BJ (cell line): ENCODE results near the gene RAB29. TPM values are rescaled to one million over a fixed set of nuclear protein-coding genes. Genes with fewer than 3 reads are reported as not detected.
"Not testable (repeated sequence)": the region's sequence is repeated elsewhere in the genome, so short reads cannot be mapped to it uniquely, and the experiment has no call there.

Experiments used
- CTCF ChIA-PET: fragments of 350-600 bp; formaldehyde crosslinking; extraction: SDS; loops from one replicate; lab custom pipeline; 2021; ENCODE audit warnings: antibody characterized with exemption, inconsistent platforms; lab: Yijun Ruan, JAX
- POLR2A ChIA-PET: fragments of 300-600 bp; sonication (Branson Sonifier 250); formaldehyde crosslinking; extraction: SDS; loops from one replicate; lab custom pipeline; 2021; ENCODE audit warnings: antibody characterized with exemption; lab: Charles Lee
- DNase-seq: peaks from one replicate; pipeline ENCODE4 v3.0.0-alpha.2; 2011; ENCODE audit warnings: low read depth
- H3K27me3 ChIP-seq: 2 replicates; pipeline ENCODE4 v1.6.0; 2011; ENCODE audit warnings: low read length; ENCODE audit not compliant: control insufficient read depth, insufficient read depth
- H3K36me3 ChIP-seq: 2 replicates; pipeline ENCODE4 v1.5.1; 2011; ENCODE audit warnings: low read length; ENCODE audit not compliant: control insufficient read depth, insufficient read depth
- H3K4me3 ChIP-seq: 2 replicates; pipeline ENCODE4 v1.5.1; 2011; ENCODE audit warnings: low read depth, mild to moderate bottlenecking, control low read depth, low read length
- polyA plus RNA-seq: library from polyadenylated mRNA; depleted of rRNA; stranded (reverse); fragments of >200 nt; gene quantifications from 2 replicates; pipeline ENCODE4 v1.2.3, GENCODE V29; 2011
- TF ChIP-seq, protein P1 (sequence below): IDR thresholded peaks from 2 replicates; pipeline ENCODE4 v1.5.1; 2011; ENCODE audit warnings: low read depth, mild to moderate bottlenecking, control low read depth, inconsistent platforms, low read length, moderate library complexity; ENCODE audit not compliant: insufficient read depth

Gene RAB29
- polyA plus RNA-seq, 1 experiment = 12.1 TPM

GRCh38 chr1:205733438-205734175 is 41.7 kb downstream of the RAB29 start:
- Histone ChIP-seq H3K36me3 (no peaks in the 10 kb centered on the region), H3K27me3 (no peaks in the 10 kb centered on the region), H3K4me3 (no peak overlapping the region)
- ChIA-PET POLR2A (no interaction called here), CTCF (interaction anchor here (0.5 to 2.4 kb wide), 4 partner anchors 12 to 52 kb away, joined by 3 to 7 read pairs (median 4); no protein-coding TSS in a partner anchor)
- TF ChIP-seq, protein P1, sequence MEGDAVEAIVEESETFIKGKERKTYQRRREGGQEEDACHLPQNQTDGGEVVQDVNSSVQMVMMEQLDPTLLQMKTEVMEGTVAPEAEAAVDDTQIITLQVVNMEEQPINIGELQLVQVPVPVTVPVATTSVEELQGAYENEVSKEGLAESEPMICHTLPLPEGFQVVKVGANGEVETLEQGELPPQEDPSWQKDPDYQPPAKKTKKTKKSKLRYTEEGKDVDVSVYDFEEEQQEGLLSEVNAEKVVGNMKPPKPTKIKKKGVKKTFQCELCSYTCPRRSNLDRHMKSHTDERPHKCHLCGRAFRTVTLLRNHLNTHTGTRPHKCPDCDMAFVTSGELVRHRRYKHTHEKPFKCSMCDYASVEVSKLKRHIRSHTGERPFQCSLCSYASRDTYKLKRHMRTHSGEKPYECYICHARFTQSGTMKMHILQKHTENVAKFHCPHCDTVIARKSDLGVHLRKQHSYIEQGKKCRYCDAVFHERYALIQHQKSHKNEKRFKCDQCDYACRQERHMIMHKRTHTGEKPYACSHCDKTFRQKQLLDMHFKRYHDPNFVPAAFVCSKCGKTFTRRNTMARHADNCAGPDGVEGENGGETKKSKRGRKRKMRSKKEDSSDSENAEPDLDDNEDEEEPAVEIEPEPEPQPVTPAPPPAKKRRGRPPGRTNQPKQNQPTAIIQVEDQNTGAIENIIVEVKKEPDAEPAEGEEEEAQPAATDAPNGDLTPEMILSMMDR = no peak
- no peak for DNase-seq

DNA sequence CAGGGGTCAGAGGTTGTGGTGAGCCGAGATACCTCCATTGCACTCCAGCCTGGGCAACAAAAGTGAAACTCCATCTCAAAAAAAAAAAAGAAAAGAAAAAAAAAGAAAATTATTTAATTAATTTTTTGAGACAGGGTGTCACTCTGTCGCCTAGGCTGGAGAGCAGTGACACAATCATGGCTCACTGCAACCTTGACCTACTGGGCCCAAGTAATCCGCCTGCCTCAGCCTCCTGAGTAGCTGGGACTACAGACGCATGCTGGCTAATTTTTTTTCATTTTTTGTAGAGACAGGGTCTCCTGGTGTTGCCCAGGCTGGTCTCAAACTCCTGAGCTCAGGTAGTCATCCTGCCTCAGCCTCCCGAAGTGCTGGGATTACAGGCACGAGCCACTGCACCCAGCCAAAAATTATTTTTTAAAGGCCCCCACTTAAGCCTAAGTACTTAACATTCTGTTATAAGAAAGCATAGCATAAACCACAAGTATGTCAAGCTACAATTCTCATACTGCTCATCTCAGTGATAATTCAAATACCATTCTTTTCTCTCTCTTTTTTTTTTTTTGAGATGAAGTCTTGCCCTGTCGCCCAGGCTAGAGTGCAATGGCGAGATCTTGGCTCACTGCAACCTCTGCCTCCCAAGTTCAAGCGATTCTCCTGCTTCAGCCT is 45.2 kb downstream of the RAB29 start:
- no peak for DNase-seq
- CTCF ChIA-PET = interaction anchor here (0.6 to 2.1 kb wide), 2 partner anchors 19 to 141 kb away, joined by 3 to 9 read pairs; no protein-coding TSS in a partner anchor
- H3K36me3 ChIP-seq = no peaks in the 10 kb centered on the region

GRCh38 chr1:205726619-205727125 is 48.6 kb downstream of the RAB29 start:
- H3K4me3 ChIP-seq = no peak overlapping the region
- TF ChIP-seq, protein P1 = no peak
- CTCF ChIA-PET = interaction anchor here (0.6 to 4.3 kb wide), 3 partner anchors 14 to 615 kb away, joined by 3 to 28 read pairs (median 3); no protein-coding TSS in a partner anchor
- DNase-seq = no peak
- H3K36me3 ChIP-seq = no peaks in the 10 kb centered on the region
- POLR2A ChIA-PET = no interaction called here
- H3K27me3 ChIP-seq = no peaks in the 10 kb centered on the region

More for the DNA sequence above, 45.2 kb downstream of the RAB29 start:
- H3K27me3 ChIP-seq = no peaks in the 10 kb centered on the region
- no peak overlapping the region for H3K4me3 ChIP-seq
- TF ChIP-seq, protein P1 = no peak
- POLR2A ChIA-PET = no interaction called here

DNA sequence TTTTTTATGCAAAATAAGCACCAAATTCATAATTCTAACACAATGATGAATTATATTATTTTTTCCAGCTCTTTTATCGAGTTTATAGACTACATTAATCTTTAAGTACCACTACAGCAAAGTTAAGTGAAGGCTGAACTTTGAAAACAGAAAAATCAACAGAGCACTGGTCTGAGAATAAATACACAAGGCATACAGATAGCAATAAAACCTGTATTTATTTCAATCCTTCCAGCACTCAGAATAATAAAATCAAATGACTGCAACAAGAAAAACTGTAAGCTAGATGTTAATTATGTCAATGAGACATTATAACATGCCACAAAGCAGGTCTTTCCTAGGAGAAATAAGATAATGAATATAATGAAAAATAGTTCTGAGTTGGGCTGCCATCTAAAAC is 49.8 kb downstream of the RAB29 start:
- no peak for DNase-seq
- ChIA-PET POLR2A (no interaction called here), CTCF (interaction anchor here (1.2 to 4.3 kb wide), 4 partner anchors 15 to 252 kb away, joined by 3 to 28 read pairs (median 3); no protein-coding TSS in a partner anchor)
- 0 out of 2 replicates have a peak, but pooled peaks cover 2% of the 10 kb centered on the region for H3K36me3 ChIP-seq
- TF ChIP-seq, protein P1 = no peak
- no peaks in the 10 kb centered on the region for H3K27me3 ChIP-seq
- H3K4me3 ChIP-seq = no peak overlapping the region

DNA sequence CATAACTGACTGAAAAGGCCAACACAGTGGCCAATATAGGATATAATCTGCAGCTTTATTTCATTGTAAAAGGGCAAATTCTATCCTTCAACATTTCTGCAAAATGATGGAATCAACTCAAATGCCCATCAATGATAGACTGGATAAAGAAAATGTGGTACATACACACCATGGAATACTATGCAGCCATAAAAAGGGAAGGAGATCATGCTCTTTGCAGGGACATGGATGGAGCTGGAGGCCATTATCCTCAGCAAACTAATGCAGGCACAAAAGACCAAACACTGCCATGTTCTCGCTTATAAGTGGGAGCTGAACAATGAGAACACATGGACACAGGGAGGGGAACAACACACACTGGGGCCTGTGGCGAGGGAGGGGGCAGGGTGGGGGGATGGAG is 54.5 kb downstream of the RAB29 start:
- CTCF ChIA-PET = interaction anchor here (3.3 kb wide), 1 partner anchor 10 kb away, joined by 29 read pairs; no protein-coding TSS in a partner anchor
- H3K4me3 ChIP-seq, DNase-seq, H3K27me3 ChIP-seq, POLR2A ChIA-PET, H3K36me3 ChIP-seq: not testable (repeated sequence)
